ENCODE data around the gene SIM1. TPM values are rescaled to one million over a fixed set of nuclear protein-coding genes. Genes with fewer than 3 reads are reported as not detected.
A peak's percentile ranks its signal among the peaks of the same experiment; 100 is the strongest.

Gene SIM1
- total RNA-seq, 1 donor from 2014 or later, result not detected

DNA sequence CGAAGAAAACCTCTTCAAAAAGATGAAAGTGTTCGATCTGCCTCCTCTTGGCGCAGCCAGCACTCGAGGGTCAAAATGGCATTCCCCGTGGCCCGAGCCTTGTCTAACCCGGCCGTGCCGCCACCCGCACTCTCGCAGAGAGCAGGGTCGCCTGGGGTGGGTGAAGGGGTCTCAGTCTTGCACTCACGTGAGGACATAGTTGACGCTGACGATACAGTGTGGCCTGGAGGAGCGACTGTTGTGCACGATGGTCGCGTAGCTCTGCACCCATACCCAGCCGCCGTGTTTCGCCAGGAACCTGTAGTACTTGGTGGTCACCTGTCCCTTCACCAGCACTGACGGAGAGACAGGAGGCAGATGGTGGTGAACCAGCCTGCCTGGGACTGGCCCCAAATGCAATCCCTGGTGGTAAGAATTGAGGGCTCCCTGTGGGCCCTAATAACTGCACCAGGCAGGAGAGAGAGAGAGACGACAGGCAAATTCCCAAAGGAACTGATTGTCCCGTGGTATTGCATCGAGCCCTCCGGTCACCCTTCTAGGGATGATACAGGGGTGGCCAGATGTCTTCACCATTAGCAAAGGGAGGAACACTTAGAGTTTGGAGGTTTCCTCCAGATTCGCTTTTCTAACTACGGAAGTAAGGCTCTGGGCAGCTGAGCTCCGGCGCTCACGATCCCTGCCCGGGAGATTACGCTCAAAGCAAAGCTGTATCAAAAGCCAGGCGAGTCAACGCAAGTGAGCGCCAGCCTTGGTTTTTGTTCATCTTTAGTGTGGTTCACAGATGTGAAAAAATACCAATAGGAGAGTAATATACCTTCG is 17.4 kb downstream of the SIM1 start:
- H3K27me3 Mint-ChIP-seq (ENCODE audit: insufficient read depth, low read depth), result peaks cover 16% of the 10 kb centered on the region
- Histone ChIP-seq H3K36me3 (no peaks in the 10 kb centered on the region), H2AFZ (replicated peaks) (no peak overlapping the region), H3K9me3 (ENCODE audit: low read depth) (no peaks in the 10 kb centered on the region), H4K20me1 (ENCODE audit: low read depth) (peaks cover 16% of the 10 kb centered on the region), H3K4me3 (peak overlapping the region; percentile 19), H3K27ac (no peak overlapping the region), H3K79me2 (ENCODE audit: low read depth) (no peaks in the 10 kb centered on the region), H3K27me3 (peaks cover 100% of the 10 kb centered on the region), H3K9ac (no peak overlapping the region), H3K4me2 (peak overlapping the region; percentile 40), H3F3A (ENCODE audit: low read depth) (no peaks in the 10 kb centered on the region), H3K4me1 (no peaks in the 10 kb centered on the region)
- peak; percentile 62 for DNase-seq (ENCODE audit: low spot score)
- no peak overlapping the region for H3K27ac Mint-ChIP-seq
- H3K4me1 Mint-ChIP-seq, result no peaks in the 10 kb centered on the region
- H3K4me3 Mint-ChIP-seq, result no peak overlapping the region
- H3K36me3 Mint-ChIP-seq, result no peaks in the 10 kb centered on the region
- H3K9me3 Mint-ChIP-seq, result peaks cover 6% of the 10 kb centered on the region
- TF ChIP-seq EZH2 (IDR thresholded peaks at IDR 0.05), result peak; percentile 80
- TF ChIP-seq EZH2phosphoT487 (IDR thresholded peaks at IDR 0.05), result no peak
- TF ChIP-seq CTCF (IDR thresholded peaks at IDR 0.05), result no peak

DNA sequence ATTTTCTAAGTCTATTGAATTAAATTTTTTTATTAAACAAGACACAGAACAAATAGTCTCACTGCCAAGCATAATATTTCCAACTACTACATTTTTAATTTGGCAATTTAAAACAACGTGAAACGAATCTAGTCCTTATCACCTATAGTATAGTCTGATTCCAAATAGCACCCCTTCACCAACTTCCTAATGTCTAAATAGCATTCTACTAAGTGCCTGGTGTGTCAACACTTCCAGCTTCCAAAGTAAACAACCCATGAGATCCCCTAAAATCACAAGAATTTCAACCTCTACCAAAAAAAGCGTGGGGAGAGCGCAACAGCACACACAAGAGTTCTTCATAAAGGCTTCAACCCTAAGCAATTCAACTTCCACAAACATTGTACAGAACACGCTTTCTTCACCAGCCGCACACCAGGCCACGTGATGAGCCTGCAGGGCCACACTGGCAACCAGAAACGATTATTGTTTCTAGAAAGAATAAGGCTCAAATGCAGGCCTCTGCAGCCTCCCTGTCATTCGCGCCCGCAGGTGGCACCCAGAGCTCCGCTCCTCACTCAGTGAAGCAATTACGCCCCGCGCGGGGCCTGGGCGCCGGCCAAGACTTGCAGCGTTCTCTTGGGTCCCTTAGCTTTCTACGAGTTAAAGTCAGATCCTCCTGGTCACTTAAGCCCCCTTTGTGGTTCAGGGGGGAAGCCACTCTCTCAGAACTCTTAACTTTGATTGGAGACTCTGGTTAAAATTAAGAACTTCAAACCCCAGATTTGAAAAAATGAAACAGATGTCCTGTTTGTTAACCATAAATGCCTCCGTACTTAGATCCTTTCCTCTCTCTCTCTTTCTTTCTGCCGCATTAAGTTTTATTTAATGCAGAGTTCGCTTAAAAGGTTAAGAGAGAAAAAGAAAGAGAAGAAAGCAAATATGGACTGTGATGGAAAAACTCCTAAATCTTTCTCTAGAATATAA is 18.3 kb downstream of the SIM1 start:
- Histone ChIP-seq H3K79me2 (ENCODE audit: low read depth) (no peaks in the 10 kb centered on the region), H3K4me1 (no peaks in the 10 kb centered on the region), H3K9me3 (ENCODE audit: low read depth) (no peaks in the 10 kb centered on the region), H3K9ac (no peak overlapping the region), H3K4me2 (peak overlapping the region; percentile 40), H3K27ac (no peak overlapping the region), H3K4me3 (peak overlapping the region; percentile 19), H4K20me1 (ENCODE audit: low read depth) (peaks cover 16% of the 10 kb centered on the region), H2AFZ (replicated peaks) (no peak overlapping the region), H3F3A (ENCODE audit: low read depth) (no peaks in the 10 kb centered on the region), H3K36me3 (no peaks in the 10 kb centered on the region), H3K27me3 (peaks cover 96% of the 10 kb centered on the region)
- no peak overlapping the region for H3K27ac Mint-ChIP-seq
- H3K4me3 Mint-ChIP-seq, result no peak overlapping the region
- H3K4me1 Mint-ChIP-seq, result no peaks in the 10 kb centered on the region
- peak; percentile 71 for DNase-seq (ENCODE audit: low spot score)
- H3K9me3 Mint-ChIP-seq, result peaks cover 6% of the 10 kb centered on the region
- TF ChIP-seq EZH2phosphoT487 (IDR thresholded peaks at IDR 0.05), result no peak
- no peak for TF ChIP-seq CTCF (IDR thresholded peaks at IDR 0.05)
- peak; percentile 66 for TF ChIP-seq EZH2 (IDR thresholded peaks at IDR 0.05)
- H3K27me3 Mint-ChIP-seq (ENCODE audit: insufficient read depth, low read depth), result peaks cover 16% of the 10 kb centered on the region
- H3K36me3 Mint-ChIP-seq, result no peaks in the 10 kb centered on the region

DNA sequence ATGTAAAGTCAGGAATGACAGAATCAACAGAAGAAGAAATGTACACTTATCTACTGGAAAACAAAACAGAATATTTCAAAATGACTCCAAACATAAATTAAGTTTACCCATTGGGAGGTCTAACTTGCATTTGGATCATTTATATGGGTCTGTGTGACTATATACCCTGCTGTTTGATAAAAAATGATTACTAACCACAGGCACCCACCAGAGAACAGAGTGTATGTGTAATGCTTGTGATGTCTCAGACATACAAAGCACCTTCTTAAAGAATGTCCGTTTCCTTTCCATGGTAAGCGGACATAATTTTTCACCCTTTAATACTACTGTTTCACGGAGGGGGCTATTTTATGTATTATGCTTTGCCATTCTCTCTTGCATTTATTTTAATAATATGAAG is 19.2 kb downstream of the SIM1 start:
- no peak for DNase-seq (ENCODE audit: low spot score)
- Histone ChIP-seq H3K27me3 (peaks cover 87% of the 10 kb centered on the region), H3K36me3 (no peaks in the 10 kb centered on the region), H3K27ac (no peak overlapping the region), H3K79me2 (ENCODE audit: low read depth) (no peaks in the 10 kb centered on the region), H3K4me3 (no peak overlapping the region), H3K9me3 (ENCODE audit: low read depth) (no peaks in the 10 kb centered on the region), H4K20me1 (ENCODE audit: low read depth) (peaks cover 16% of the 10 kb centered on the region), H3K4me1 (no peaks in the 10 kb centered on the region), H3K9ac (no peak overlapping the region), H3K4me2 (no peak overlapping the region), H3F3A (ENCODE audit: low read depth) (no peaks in the 10 kb centered on the region), H2AFZ (replicated peaks) (no peak overlapping the region)
- Mint-ChIP-seq H3K27ac (no peak overlapping the region), H3K27me3 (ENCODE audit: insufficient read depth, low read depth) (peaks cover 16% of the 10 kb centered on the region), H3K4me3 (no peak overlapping the region), H3K9me3 (peaks cover 6% of the 10 kb centered on the region), H3K36me3 (no peaks in the 10 kb centered on the region), H3K4me1 (no peaks in the 10 kb centered on the region)
- no peak for TF ChIP-seq EZH2phosphoT487 (IDR thresholded peaks at IDR 0.05)
- no peak for TF ChIP-seq EZH2 (IDR thresholded peaks at IDR 0.05)
- TF ChIP-seq CTCF (IDR thresholded peaks at IDR 0.05), result no peak

Measured in neural progenitor cell (in vitro differentiated cells).